Adrenal gland (tissue), 5 donors: ENCODE measurements around the gene SMURF1.

Experiments
- CTCF ChIP-seq, 6 experiments: fragments of 450-650 bp in 4 of 6; fragments of 200-600 bp in 2 of 6; sonication (generic) in 1 of 6; IDR thresholded peaks; 1 replicate in 5 of 6; 2 replicates in 1 of 6; pipeline versions ENCODE4 v1.5.1 to v1.8.0; 2016 to 2021; ENCODE audit warnings: antibody characterized with exemption in 6 of 6, mild to moderate bottlenecking in 2 of 6, moderate library complexity in 1 of 6
- POLR2A ChIP-seq, 2 donors: fragments of 450-650 bp; IDR thresholded peaks; one replicate each; pipeline ENCODE4 v1.6.1; 2017; ENCODE audit warnings: antibody characterized with exemption in 2 of 2, mild to moderate bottlenecking in 2 of 2, moderate library complexity in 1 of 2
- donor health status: DM: no; HTN: no; CAD: no.

GRCh38 chr7:99040104-99040958 is 103.6 kb downstream of the SMURF1 start:
- TF ChIP-seq CTCF (IDR thresholded peaks at IDR 0.05), result peak; percentile 65 to 88 (median 84)
- peak in 1 of 2 donors; percentile 39 for TF ChIP-seq POLR2A (IDR thresholded peaks at IDR 0.05)
